A549 (cell line): ENCODE results near the gene GIMAP5.

ENCODE experiments used
- BHLHE40 ChIP-seq: IDR thresholded peaks from 2 replicates; pipeline ENCODE4 v1.6.1; 2012; ENCODE audit warnings: low read depth, low read length, inconsistent platforms
- CEBPB ChIP-seq, 2 experiments: fragments of >200 bp in 1 of 2; sonication (Bioruptor Twin) in 1 of 2; formaldehyde crosslinking in 1 of 2; IDR thresholded peaks; 2 replicates each; pipeline ENCODE4 v1.6.1; 2012 to 2016
- EP300 ChIP-seq, 2 experiments: fragments of >200 bp; sonication (Bioruptor Twin); formaldehyde crosslinking; IDR thresholded peaks; 2 replicates in 1 of 2; 3 replicates in 1 of 2; pipeline ENCODE4 v1.6.1; 2016 to 2017
- MAFK ChIP-seq: fragments of 450-650 bp; IDR thresholded peaks from 2 replicates; pipeline ENCODE4 v1.6.1; 2014; ENCODE audit not compliant: partially characterized antibody
- MYC ChIP-seq: IDR thresholded peaks from 2 replicates; pipeline ENCODE4 v1.6.1; 2012; ENCODE audit warnings: mild to moderate bottlenecking, inconsistent platforms, low read length, improper control_type of control experiment, borderline replicate concordance
- PHF8 ChIP-seq: fragments of 200-600 bp; sonication (generic); IDR thresholded peaks from 2 replicates; pipeline ENCODE4 v1.6.1; 2016; ENCODE audit warnings: low read depth, mild to moderate bottlenecking, antibody characterized with exemption, moderate library complexity, borderline replicate concordance
- POLR2A ChIP-seq: IDR thresholded peaks from 2 replicates; pipeline ENCODE4 v1.6.1; 2012; ENCODE audit warnings: mild to moderate bottlenecking, low read length
- RAD21 ChIP-seq, 2 experiments: fragments of >200 bp in 1 of 2; sonication (Bioruptor Twin) in 1 of 2; formaldehyde crosslinking in 1 of 2; IDR thresholded peaks in 1 of 2; conservative IDR thresholded peaks in 1 of 2; 2 replicates in 1 of 2; 3 replicates in 1 of 2; pipeline ENCODE4 v1.6.1; 2012 to 2018; ENCODE audit warnings: inconsistent platforms in 1 of 2
- RFX5 ChIP-seq: fragments of 450-650 bp; IDR thresholded peaks from 2 replicates; pipeline ENCODE4 v1.7.1; 2014; ENCODE audit warnings: antibody characterized with exemption, mild to moderate bottlenecking, moderate library complexity
- SREBF2 ChIP-seq: fragments of 450-650 bp; IDR thresholded peaks from 2 replicates; pipeline ENCODE4 v1.6.1; 2014; ENCODE audit warnings: mild to moderate bottlenecking, moderate library complexity
- TF ChIP-seq, protein P1 (sequence below): fragments of >200 bp; sonication (Bioruptor Twin); formaldehyde crosslinking; IDR thresholded peaks from 3 replicates; pipeline ENCODE4 v1.5.1; 2016
- TF ChIP-seq, protein P2 (sequence below): IDR thresholded peaks from 2 replicates; pipeline ENCODE4 v1.6.1; 2012
- TF ChIP-seq, protein P3 (sequence below): fragments of 450-650 bp; IDR thresholded peaks from 2 replicates; pipeline ENCODE4 v1.6.1; 2014; ENCODE audit warnings: antibody characterized with exemption

DNA sequence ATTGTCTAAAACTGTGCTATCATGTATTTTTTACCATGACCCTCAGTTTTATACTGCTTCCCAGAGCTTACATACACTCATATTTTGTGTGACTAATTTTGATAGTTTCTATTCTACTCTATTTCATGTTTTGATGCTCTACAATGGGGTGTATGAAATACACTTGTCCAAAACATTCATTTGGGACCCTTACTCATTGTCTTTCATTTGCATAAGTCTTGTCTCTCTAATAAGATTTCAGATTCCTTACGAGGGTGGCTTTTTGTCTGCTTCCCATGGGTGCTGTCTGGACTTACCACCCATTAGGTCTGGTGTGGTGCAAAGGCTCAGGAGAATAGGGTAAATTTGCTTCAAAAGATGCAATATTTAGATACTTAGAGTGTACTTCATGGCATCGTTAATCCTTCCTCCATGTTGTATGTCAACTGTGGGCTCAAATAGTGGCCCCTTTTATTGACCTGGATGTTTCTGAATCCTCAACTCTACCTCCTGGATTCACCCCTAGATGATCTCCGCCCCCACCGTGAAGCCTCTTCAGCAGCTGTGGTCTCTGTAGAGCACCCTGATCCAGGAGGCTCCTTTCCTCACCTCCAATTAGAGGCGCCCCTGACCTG is 3.6 kb upstream of the GIMAP5 start:
- no peak for TF ChIP-seq POLR2A
- no peak for TF ChIP-seq RFX5
- no peak for TF ChIP-seq MYC
- TF ChIP-seq, protein P1, sequence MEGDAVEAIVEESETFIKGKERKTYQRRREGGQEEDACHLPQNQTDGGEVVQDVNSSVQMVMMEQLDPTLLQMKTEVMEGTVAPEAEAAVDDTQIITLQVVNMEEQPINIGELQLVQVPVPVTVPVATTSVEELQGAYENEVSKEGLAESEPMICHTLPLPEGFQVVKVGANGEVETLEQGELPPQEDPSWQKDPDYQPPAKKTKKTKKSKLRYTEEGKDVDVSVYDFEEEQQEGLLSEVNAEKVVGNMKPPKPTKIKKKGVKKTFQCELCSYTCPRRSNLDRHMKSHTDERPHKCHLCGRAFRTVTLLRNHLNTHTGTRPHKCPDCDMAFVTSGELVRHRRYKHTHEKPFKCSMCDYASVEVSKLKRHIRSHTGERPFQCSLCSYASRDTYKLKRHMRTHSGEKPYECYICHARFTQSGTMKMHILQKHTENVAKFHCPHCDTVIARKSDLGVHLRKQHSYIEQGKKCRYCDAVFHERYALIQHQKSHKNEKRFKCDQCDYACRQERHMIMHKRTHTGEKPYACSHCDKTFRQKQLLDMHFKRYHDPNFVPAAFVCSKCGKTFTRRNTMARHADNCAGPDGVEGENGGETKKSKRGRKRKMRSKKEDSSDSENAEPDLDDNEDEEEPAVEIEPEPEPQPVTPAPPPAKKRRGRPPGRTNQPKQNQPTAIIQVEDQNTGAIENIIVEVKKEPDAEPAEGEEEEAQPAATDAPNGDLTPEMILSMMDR, result no peak
- TF ChIP-seq RAD21 (conservative IDR thresholded peaks at IDR 0.05 in 1 of 2, IDR thresholded peaks at IDR 0.05 in 1 of 2), result no peak
- TF ChIP-seq, protein P2, sequence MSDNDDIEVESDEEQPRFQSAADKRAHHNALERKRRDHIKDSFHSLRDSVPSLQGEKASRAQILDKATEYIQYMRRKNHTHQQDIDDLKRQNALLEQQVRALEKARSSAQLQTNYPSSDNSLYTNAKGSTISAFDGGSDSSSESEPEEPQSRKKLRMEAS, result no peak
- TF ChIP-seq PHF8, result no peak
- no peak for TF ChIP-seq BHLHE40
- TF ChIP-seq SREBF2, result no peak
- TF ChIP-seq, protein P3, sequence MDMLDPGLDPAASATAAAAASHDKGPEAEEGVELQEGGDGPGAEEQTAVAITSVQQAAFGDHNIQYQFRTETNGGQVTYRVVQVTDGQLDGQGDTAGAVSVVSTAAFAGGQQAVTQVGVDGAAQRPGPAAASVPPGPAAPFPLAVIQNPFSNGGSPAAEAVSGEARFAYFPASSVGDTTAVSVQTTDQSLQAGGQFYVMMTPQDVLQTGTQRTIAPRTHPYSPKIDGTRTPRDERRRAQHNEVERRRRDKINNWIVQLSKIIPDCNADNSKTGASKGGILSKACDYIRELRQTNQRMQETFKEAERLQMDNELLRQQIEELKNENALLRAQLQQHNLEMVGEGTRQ, result no peak
- no peak for TF ChIP-seq EP300 (IDR thresholded peaks at IDR 0.05)
- TF ChIP-seq CEBPB (IDR thresholded peaks at IDR 0.05), result no peak
- no peak for TF ChIP-seq MAFK
